HG02610 (cell line): ENCODE data around the gene TMIGD1.

Experiments
- ATAC-seq: cut with Tn5 transposase; IDR thresholded peaks from one replicate; pipeline ENCODE4 v1.9.1; 2021; ENCODE audit warnings: mild to moderate bottlenecking, moderate library complexity; ENCODE audit not compliant: unreplicated experiment

Gene TMIGD1, protein sequence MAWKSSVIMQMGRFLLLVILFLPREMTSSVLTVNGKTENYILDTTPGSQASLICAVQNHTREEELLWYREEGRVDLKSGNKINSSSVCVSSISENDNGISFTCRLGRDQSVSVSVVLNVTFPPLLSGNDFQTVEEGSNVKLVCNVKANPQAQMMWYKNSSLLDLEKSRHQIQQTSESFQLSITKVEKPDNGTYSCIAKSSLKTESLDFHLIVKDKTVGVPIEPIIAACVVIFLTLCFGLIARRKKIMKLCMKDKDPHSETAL

DNA sequence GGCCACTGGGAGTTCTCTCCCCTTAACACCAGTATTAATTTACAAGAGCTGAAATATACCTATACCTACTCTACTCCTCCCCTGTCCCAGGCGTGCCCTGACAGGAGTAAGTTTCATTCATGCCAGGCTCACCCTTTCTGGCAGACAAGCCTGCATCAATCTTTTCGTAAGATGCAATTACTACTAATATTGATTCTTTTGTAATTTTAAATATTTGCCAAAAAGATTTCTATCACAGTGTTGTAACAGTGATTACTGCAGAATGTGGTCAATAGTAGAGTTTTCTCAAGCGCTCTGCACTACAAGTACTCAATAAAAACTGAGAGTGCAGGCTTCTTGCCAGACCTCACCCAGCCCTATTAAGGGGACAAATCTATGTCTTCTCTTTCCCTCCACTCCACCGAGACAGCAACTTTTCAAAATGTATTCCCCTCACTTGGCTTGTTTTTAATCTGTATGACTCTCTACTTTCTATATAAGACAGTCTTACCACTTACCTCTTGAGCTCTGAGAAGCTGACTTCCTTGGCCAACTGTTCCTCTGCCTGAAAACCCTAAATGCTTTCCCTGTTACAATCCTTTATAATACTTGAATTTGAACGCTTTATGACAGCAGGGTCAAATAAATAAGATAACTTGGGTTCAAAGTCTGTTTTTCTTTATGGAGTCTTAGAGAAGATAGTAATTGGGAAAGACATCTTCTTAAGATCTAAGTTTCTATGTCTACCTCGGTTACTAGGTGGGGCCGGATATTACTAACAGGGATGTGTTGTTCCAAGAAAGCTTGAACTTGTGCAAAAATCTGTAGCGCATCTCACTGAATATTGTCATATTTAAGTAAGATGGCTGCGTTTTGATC lies at the start of gene TMIGD1:
Gene TMIGD1, minus strand, starts transcription at position 555 of the 858 bp plus-strand sequence. CDS start 1,924 bp downstream, outside the sequence.
- no peak for ATAC-seq

DNA sequence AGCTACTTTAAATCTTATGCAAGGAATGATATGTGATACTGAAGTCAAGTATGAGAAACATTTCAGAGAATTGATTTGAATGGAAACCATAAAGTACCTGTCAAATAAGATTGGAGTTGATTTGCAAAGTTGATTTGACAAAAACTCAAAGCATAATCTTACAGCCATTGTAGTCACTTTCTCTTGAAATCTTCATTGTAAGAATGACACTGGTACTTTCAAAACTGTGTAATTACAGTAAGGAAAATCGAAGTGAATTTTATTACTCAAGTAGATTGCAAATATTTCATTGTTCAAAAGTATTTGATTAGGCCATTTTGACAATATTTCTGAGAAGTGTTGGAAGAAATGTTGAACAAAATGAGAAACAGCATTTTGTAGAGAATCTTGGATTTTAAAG lies 48.5 kb upstream of the TMIGD1 start:
- ATAC-seq = no peak

DNA sequence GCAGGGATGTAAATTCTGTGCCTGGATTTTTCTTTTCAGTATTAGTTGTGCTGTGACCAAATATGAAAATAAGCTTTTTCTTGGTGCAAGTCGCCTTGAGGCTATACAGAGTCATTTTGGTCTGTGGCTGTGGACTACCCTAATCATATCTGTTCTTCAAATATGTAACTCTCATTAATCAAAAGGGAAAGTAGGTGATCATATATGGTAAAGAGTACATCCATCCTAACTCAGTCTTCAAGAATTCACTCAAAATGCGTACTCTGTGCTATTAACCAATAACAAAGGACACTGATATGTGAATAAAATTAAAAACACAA lies 47.4 kb upstream of the TMIGD1 start:
- ATAC-seq = no peak

DNA sequence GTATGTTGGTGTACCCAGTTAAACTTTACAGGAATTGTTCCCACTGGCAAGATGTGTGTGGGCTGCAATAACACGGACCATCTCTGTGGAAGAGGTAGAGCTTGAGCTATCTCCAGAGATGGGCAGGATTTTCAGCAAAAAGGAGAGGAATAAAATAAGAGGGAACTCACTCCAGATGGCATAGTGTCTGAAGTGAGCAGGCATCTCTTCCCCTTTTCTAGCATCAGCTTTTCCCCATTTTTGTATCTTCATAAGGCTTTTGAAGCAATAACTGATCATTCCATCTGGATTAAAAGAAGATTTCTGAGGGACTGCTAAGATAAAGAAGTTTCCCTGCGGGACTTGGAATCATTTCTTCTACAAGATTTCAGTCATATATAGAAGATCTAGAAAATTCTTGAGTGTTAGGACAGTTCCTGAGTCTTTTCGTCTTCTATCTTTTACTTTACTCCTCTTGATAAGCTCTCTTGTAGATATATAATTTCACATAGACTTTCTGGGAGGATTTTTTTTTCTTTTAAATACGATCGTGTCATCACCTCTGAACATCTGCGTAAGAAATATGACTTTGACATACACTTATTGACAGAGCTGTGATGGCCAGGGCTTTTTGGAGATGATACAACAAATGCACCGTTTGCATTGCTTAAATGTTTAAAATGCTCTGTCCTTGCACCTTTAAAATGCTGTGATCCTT lies 46.9 kb upstream of the TMIGD1 start:
- no peak for ATAC-seq

DNA sequence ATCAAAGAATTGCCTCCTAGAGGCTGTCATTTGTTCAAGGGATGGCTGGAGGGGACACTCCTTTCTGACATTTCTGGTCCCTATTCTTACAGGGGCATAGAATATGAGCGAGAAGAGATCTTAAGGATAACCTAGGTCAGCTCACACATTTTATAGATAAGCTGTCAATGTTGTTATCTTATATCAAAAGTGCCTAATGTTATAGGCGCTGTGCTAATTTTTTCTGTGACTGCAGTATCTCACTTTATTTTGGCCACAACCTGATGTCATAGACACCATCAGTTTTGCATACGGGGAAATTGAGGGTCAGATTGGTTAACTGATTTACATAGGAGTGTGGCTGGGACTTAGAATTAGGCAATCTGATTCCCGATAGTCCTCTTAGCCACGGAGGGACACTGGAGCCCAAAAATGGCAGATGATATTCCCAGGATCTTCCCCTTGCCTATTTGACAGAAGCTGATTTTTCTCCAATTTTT lies 46.1 kb upstream of the TMIGD1 start:
- ATAC-seq = no peak

DNA sequence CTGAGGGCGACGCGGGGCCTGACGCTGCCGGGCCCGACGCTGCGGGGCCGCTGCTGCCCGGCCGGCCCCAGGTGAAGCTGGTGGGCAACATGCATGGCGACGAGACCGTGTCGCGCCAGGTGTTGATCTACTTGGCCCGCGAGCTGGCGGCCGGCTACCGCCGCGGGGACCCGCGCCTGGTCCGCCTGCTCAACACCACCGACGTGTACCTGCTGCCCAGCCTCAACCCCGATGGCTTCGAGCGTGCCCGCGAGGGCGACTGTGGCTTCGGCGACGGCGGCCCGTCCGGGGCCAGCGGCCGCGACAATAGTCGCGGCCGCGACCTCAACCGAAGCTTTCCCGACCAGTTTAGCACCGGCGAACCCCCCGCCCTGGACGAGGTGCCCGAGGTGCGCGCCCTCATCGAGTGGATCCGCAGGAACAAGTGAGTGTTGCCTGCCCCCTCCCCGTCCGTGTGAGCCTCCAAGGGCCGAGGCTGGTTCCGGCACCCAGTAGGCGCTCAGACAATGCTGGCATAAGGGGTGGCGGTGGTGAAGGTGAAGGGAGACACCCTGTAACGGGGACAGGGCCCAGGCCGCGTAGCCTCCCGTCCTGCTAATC lies 45.5 kb upstream of the TMIGD1 start:
- peak; percentile 2 for ATAC-seq

DNA sequence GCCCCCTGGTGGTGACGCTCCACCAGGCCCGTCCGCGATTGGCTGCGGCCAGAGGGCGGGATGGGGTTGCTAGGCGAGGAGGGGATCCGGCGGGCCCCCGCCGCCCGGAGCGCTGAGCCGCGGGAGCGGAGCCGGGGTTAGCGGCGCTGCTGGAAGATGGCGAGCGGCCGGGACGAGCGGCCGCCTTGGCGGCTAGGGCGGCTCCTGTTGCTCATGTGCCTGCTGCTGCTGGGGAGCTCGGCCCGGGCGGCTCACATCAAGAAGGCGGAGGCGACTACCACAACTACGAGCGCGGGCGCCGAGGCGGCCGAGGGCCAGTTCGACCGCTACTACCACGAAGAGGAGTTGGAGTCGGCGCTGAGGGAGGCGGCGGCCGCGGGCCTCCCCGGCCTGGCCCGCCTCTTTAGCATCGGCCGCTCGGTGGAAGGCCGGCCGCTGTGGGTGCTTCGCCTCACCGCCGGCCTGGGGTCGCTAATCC lies 45.0 kb upstream of the TMIGD1 start, which contains the start of gene CPD:
Gene CPD, plus strand, starts transcription at position 103 of the 478 bp plus-strand sequence. Its CDS starts 54 bp downstream, at position 157.
- ATAC-seq = peak; percentile 88

DNA sequence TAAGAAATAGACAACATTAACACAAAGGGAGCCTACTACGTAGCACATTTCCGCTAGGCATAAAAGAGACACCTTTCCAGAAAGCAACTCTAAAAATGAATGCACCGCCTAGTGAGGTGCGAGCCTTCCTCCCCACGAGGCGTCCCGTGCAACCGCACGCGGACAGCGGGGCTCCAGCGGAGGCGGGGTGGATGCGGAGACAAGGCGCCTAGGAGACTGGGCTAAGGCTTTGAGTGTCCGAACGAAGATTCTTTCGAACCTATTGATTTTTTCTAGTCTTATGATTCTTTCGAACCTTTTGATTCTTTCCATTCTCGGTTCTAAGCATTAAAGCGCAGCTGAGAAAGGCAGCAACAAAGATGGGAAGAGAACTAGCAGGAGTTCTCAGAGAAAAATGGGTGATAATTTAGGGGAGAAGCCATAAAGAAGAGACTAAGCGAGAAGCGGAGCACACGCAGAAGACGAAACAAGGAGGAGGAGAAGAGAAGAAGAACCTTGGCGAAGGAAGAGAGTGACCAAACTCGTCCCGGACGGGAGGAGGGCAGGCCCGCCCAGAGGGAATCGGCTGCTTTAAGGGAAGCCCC lies 44.5 kb upstream of the TMIGD1 start:
- ATAC-seq = no peak

DNA sequence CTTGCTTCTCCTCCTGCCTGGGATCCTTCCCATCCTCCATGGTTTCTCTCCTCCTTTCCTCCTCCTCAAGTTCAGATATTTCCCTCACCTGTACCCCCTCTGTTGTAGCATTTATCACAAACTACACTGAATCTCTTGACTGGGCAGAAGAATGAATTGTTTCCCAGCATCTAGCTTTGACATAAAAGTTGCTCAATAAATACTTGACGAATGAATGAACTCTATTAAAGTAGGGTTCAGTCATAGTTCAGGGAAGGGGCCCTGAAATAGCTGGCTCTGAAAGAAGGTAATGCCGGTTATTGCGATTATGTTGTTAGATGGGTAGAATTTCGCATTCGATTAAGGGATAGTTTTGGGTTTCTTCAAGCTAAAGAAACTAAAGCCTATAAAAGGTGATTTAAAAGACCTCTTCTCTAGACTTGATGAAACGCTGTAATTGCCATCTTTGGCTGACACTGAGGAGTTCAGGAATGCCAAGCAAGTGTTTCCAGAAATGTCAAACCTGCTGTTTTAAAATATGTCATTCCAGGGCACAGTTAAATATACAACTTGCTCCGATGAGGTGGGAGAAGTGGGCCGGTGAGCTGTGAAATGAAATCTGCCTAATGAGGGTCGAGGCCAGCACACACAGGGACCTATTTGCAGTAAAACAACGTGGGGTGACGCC lies 43.9 kb upstream of the TMIGD1 start:
- no peak for ATAC-seq

DNA sequence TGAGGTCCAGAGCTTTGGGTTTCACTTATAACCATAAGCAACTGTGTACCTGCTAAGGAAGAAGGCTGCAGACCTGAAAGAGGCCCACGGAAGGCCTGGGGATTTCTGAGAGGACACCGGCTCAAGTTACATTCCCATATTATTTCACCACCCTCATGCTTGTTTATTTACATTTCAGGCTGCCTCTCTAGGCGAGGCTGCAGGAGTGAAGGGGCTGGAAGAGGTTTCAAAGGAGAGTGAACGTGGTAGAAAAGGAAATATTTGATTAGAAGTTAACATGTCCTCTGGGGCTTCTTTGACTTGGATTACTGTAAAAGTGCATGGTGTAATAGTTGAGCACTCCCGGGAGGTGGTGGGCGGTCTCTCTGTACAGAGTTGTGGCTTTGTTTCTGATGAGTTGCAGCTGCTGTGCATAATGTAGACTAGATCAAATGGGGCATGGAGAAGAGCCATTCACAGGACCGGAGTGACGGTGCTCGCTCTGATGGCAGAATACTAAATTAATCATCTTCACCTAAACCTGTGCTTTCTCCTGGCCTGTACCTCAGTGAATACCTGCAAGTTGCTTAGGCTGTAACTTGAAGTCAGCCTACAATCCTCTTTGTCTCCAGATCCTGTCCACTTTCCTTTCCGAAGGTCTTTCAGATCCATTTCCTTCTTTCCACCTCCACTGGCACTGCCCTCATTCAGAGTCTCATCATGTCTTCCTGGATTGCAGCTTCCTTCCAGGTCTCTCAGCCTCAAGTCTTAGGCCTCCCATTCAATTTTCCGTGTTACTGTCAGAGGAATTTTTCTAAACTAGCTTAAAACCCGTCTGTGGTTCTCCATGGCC lies 43.0 kb upstream of the TMIGD1 start:
- ATAC-seq = no peak

DNA sequence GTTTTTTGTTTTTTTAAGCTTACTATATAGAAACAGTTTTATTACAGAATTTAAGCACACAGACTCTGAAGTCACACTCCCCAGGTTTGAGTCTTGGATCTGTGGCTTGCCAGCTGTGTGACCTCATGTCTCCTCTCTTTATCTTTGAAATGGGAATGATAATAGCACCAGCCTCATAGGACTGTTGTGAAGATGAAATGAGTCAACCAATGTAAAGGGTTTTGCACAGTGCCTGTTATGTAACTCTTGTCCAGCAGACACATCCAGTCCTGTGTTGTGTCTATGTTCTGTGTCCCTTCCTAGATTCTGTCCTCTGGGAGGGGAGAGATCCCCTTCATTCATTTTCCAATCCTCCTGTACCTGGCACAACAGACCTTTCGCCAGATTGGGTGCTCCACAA lies 41.8 kb upstream of the TMIGD1 start:
- no peak for ATAC-seq

DNA sequence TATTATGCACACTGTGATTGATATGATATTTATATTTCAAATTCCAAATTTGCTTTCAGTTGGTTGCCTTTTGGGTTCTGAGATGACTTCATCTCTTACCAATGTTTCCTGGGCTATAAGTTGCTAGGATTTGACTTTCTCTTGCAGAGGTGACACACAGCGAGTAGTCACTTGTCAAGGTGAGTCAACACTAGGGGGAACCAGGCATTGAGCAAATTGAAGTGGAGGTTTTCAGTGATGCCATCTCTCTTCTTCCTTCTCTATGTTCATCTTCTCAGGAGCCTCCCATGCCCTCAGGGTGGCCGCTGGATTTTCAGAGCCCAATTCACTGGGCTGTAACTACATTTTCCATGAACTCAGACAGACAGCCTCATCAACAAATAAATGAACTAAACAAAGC lies 38.9 kb upstream of the TMIGD1 start:
- ATAC-seq = no peak

DNA sequence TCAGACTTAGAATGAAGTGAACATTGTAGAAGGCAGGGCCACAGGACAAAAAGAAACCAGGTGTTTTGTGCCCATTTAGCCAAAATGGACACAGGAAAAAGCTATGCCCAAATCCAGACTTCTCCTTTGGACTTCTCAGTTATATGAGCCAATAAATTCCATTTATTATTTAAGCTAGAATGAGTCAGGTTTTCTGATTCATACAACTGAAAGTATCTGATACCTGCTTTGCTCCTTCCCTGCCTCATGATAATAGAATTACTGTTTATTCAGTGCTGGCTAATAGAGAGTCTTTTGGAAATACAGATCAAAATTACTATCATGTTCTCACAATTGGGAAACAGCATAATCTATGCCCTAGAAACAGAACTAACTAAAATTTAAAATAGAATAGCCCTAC lies 36.1 kb upstream of the TMIGD1 start:
- ATAC-seq = no peak

DNA sequence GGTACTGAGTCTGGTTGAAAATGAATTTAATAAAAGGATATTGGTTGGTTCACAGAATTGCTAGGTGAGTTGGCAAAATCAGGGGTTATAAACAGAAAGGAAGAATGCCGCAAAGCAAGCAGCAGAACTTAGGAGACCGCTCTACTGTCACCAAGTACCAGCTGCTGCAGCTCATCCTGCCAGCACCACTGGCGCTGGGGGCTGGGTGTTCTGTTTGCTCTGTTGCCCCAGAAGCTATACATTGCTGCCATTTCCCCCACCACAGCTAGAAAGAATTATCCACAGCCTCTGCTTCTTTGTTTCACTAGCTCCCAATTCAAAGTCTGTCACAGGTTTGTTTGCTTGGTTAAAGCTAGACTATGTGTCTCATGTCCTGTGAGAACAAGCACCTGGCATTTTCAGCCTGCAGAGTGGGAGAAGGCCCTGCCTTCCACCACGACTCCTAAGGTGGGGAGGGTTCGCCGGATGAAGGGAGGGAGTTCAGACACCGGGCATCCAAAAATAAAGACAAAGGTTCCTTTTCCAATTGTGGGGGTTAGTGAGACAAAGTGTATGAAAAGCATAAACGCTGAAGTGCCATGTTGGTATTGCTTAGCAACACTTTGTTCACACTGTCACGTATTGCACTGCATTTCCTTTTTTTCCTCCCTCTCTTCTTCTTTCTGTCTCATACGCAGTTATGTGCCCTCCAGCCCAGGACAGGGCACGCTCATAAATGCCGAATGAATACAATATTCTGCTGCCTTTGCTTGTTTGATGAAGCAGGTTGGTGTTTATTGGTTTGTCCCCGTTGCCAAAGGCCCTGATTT lies 35.3 kb upstream of the TMIGD1 start:
- no peak for ATAC-seq

DNA sequence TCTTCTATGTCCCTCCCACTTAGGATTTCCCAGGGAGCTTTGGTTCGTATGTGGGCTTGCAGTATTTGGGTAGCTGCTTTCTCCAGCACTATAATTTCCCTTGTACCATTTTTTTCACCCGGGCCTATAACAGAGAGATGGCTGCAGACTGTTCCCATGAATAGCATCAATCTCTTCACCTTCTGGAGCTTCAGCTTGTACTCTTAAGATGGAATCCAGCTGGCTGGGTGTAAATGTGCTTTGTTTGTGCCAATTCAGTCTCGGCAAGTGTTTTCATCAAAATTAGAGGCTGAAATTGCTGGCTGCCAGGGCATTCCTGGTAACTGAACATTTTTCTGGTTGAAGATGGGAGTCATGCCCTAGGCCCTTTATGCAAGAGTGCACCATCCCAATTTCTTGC lies 32.7 kb upstream of the TMIGD1 start:
- no peak for ATAC-seq

DNA sequence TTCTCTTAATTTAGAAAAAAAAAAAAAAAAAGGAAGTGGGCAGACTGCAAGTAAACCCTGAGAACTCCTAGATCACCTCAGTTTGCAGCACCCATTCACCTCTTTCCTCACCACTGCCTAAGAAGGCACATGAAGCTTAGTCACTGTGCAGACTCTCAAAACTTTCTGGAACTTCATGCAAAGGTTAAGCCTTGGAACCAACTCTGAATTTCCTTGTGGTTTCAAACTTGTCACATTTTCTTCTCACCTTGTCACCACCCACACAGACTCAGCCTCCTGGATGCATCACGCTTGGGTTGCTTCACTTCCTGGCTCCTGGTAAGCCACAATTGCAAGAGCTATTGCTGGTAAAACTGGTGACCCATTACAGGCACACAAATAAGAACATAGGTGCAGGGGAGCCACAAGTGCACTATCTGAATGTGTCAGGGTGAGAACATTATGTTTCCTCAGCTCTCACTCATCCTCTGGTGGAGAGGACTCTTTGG lies 29.9 kb upstream of the TMIGD1 start:
- peak; percentile 90 for ATAC-seq

DNA sequence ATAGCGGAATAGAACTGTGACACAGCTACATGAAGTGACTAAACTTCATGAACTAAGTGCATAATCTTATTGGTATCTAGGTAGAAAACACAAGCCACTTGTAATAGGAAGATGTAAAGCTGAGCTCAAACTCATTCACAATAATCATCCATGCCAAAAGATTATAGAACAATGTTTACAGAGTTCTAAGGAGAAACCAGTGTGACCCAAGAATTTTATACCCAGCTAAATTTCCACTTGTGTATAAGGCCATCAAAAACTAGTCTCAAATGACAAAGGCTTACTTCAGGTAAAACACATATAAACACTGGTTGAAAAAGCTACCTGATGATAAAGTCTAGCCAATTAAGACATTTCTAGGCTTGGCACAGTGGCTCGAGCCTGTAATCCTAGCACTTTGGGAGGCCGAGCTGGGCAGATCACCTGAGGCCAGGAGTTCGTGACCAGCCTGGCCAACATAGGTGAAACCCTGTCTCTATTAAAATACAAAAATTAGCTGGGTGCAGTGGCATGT lies 28.0 kb upstream of the TMIGD1 start:
- ATAC-seq = no peak
